GM23338 (cell line): Measurements from ENCODE around the gene DENND4A. TPM values are rescaled to one million over a fixed set of nuclear protein-coding genes. Genes with fewer than 3 reads are reported as not detected.

Experiments
- ATAC-seq: fragments of 200-7000 bp; cut with Tn5 transposase; 3 replicates; pipeline ENCODE4 v1.9.1; 2020
- DNase-seq: peaks from one replicate; pipeline ENCODE4 v3.0.0-alpha.2; 2015; ENCODE audit warnings: low spot score
- H2AFZ ChIP-seq: fragments of 200-600 bp; sonication (generic); 2 replicates; pipeline ENCODE4 v1.8.0; 2016; ENCODE audit warnings: antibody characterized with exemption, mild to moderate bottlenecking, moderate library complexity
- H3F3A ChIP-seq: fragments of 200-600 bp; sonication (generic); replicated peaks from 2 replicates; pipeline ENCODE4 v1.8.0; 2017; ENCODE audit warnings: antibody characterized with exemption, mixed run types, low read depth
- H3K27ac ChIP-seq: fragments of 200-600 bp; sonication (generic); 2 replicates; pipeline ENCODE4 v1.6.1; 2016; ENCODE audit warnings: low read depth
- H3K27me3 ChIP-seq: fragments of 200-600 bp; sonication (generic); 2 replicates; pipeline ENCODE4 v1.8.0; 2016; ENCODE audit warnings: mild to moderate bottlenecking, mixed run types, moderate library complexity; ENCODE audit not compliant: insufficient read depth
- H3K36me3 ChIP-seq: fragments of 200-600 bp; sonication (generic); 2 replicates; pipeline ENCODE4 v1.8.0; 2016; ENCODE audit warnings: mild to moderate bottlenecking; ENCODE audit not compliant: insufficient read depth
- H3K4me1 ChIP-seq: fragments of 200-600 bp; sonication (generic); 2 replicates; pipeline ENCODE4 v1.8.0; 2016; ENCODE audit warnings: mild to moderate bottlenecking, moderate library complexity; ENCODE audit not compliant: insufficient read depth
- H3K4me2 ChIP-seq: fragments of 200-600 bp; sonication (generic); 2 replicates; pipeline ENCODE4 v1.7.1; 2017; ENCODE audit warnings: mixed run types
- H3K4me3 ChIP-seq: fragments of 200-600 bp; sonication (generic); 2 replicates; pipeline ENCODE4 v1.6.1; 2016; ENCODE audit warnings: mixed run types
- H3K79me2 ChIP-seq: fragments of 200-600 bp; sonication (generic); replicated peaks from 2 replicates; pipeline ENCODE4 v1.8.0; 2017; ENCODE audit warnings: mild to moderate bottlenecking; ENCODE audit not compliant: insufficient read depth
- H3K9me2 ChIP-seq: fragments of 200-600 bp; sonication (generic); 2 replicates; pipeline ENCODE4 v1.8.0; 2017; ENCODE audit not compliant: insufficient read depth
- H4K20me1 ChIP-seq: fragments of 200-600 bp; sonication (generic); replicated peaks from 2 replicates; pipeline ENCODE4 v1.8.0; 2017; ENCODE audit warnings: mild to moderate bottlenecking; ENCODE audit not compliant: insufficient read depth
- H3K27ac Mint-ChIP-seq: 2 replicates; pipeline ENCODE4 v1.8.0; 2020; ENCODE audit warnings: inconsistent platforms, mild to moderate bottlenecking, moderate library complexity, mixed read lengths
- H3K27me3 Mint-ChIP-seq: 3 replicates; pipeline ENCODE4 v1.8.0; 2022; ENCODE audit warnings: low read depth, mild to moderate bottlenecking, moderate library complexity, mixed read lengths, inconsistent platforms; ENCODE audit not compliant: insufficient read depth, poor library complexity
- H3K36me3 Mint-ChIP-seq: 3 replicates; pipeline ENCODE4 v1.8.0; 2021; ENCODE audit warnings: low read depth, mild to moderate bottlenecking, inconsistent platforms, moderate library complexity, mixed read lengths
- H3K4me1 Mint-ChIP-seq: 3 replicates; pipeline ENCODE4 v1.8.0; 2020; ENCODE audit warnings: mild to moderate bottlenecking, inconsistent platforms, mixed read lengths
- H3K4me3 Mint-ChIP-seq: 3 replicates; pipeline ENCODE4 v1.8.0; 2021; ENCODE audit warnings: moderate library complexity, mild to moderate bottlenecking, inconsistent platforms, mixed read lengths
- H3K9me3 Mint-ChIP-seq: 3 replicates; pipeline ENCODE4 v1.8.0; 2020; ENCODE audit warnings: moderate library complexity, mild to moderate bottlenecking, inconsistent platforms, mixed read lengths
- CREB1 ChIP-seq: fragments of 250-450 bp; sonication (Bioruptor Pico); IDR thresholded peaks from 2 replicates; pipeline ENCODE4 v1.5.0; 2020; ENCODE audit warnings: low read depth, mild to moderate bottlenecking, moderate library complexity
- EZH2 ChIP-seq: fragments of 200-600 bp; sonication (generic); IDR thresholded peaks from one replicate; pipeline ENCODE4 v1.8.0; 2017; ENCODE audit warnings: antibody characterized with exemption, mild to moderate bottlenecking, low read depth; ENCODE audit not compliant: unreplicated experiment
- EZH2phosphoT487 ChIP-seq: fragments of 200-600 bp; sonication (generic); IDR thresholded peaks from one replicate; pipeline ENCODE4 v1.8.1; 2018; ENCODE audit warnings: antibody characterized with exemption; ENCODE audit not compliant: unreplicated experiment
- JUNB ChIP-seq: IDR thresholded peaks from one replicate; pipeline ENCODE4 v1.6.1; 2016; ENCODE audit warnings: antibody characterized with exemption; ENCODE audit not compliant: unreplicated experiment
- NANOG ChIP-seq: IDR thresholded peaks from 2 replicates; pipeline ENCODE4 v1.6.1; 2016; ENCODE audit warnings: antibody characterized with exemption, borderline replicate concordance
- POLR2AphosphoS5 ChIP-seq: IDR thresholded peaks from 2 replicates; pipeline ENCODE4 v1.6.1; 2016; ENCODE audit warnings: antibody characterized with exemption, low read depth
- STAT1 ChIP-seq: IDR thresholded peaks from one replicate; pipeline ENCODE4 v1.6.1; 2016; ENCODE audit warnings: antibody characterized with exemption; ENCODE audit not compliant: unreplicated experiment
- ZNF114 ChIP-seq: fragments of 250-450 bp; sonication (Bioruptor Pico); IDR thresholded peaks from 2 replicates; pipeline ENCODE4 v1.5.0; 2020; ENCODE audit warnings: mild to moderate bottlenecking, moderate library complexity
- ZNF331 ChIP-seq: fragments of 250-450 bp; sonication (Bioruptor Pico); IDR thresholded peaks from 2 replicates; pipeline ENCODE4 v1.5.0; 2020; ENCODE audit warnings: low read depth, mild to moderate bottlenecking, moderate library complexity
- polyA plus RNA-seq: library from polyadenylated mRNA; unstranded; fragments of >200 nt; fragmentation: Nextera tagmentation; extraction: Ambion mirVana; gene quantifications from 2 replicates; pipeline ENCODE4 v1.2.1, GENCODE V29; 2016
- total RNA-seq: library from RNA; depleted of rRNA; stranded (reverse); fragments of >200 nt; shearing (Covaris generic); gene quantifications from 2 replicates; pipeline ENCODE4 v1.2.3, GENCODE V29; 2014
- TF ChIP-seq, protein P1 (sequence below): IDR thresholded peaks from 2 replicates; pipeline ENCODE4 v1.6.1; 2016; ENCODE audit warnings: antibody characterized with exemption
- TF ChIP-seq, protein P2 (sequence below), 2 experiments: fragments of 200-600 bp in 1 of 2; sonication (generic) in 1 of 2; conservative IDR thresholded peaks; 2 replicates each; pipeline versions ENCODE4 v1.5.1 to v1.6.1; 2016 to 2017; ENCODE audit warnings: antibody characterized with exemption in 2 of 2, low read depth in 2 of 2, mild to moderate bottlenecking in 2 of 2, moderate library complexity in 1 of 2
- TF ChIP-seq, protein P3 (sequence below): fragments of 250-450 bp; sonication (Bioruptor Pico); IDR thresholded peaks from 2 replicates; pipeline ENCODE4 v1.5.0; 2020; ENCODE audit warnings: mild to moderate bottlenecking, moderate library complexity
- TF ChIP-seq, protein P4 (sequence below): IDR thresholded peaks from one replicate; pipeline ENCODE4 v1.6.1; 2018; ENCODE audit warnings: antibody characterized with exemption; ENCODE audit not compliant: unreplicated experiment

DENND4A gene
- total and polyA plus RNA-seq, 2 experiments from 2014 or later = 3.4 to 9.0 TPM

DNA sequence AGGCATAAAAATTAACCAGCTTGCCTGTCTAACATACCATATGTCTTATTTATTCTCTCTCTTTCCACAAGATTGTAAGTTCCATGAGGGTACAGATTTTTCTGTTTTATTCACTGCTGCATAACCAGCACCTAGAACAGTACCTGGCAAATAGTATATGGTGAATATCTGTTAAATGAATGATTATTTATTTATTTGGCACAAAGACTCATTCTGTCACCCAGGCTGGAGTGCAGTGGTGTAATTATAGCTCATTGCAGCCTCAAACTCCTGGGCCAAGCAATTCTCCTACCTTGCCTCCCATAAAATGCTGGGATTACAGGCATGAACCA lies 24.9 kb downstream of the DENND4A start:
- Histone ChIP-seq H3K79me2 (no peaks in the 10 kb centered on the region), H3K36me3 (no peaks in the 10 kb centered on the region), H3K4me3 (no peak overlapping the region), H3K27ac (no peak overlapping the region), H3F3A (no peaks in the 10 kb centered on the region), H3K4me2 (no peak overlapping the region), H3K4me1 (peaks cover 32% of the 10 kb centered on the region), H3K9me2 (no peaks in the 10 kb centered on the region), H2AFZ (no peak overlapping the region), H4K20me1 (no peaks in the 10 kb centered on the region), H3K27me3 (no peaks in the 10 kb centered on the region)
- TF ChIP-seq CREB1 (no peak), STAT1 (no peak), ZNF331 (no peak), JUNB (no peak), EZH2 (no peak), EZH2phosphoT487 (no peak), POLR2AphosphoS5 (no peak), NANOG (no peak), ZNF114 (CRISPR knock-in tag) (no peak)
- TF ChIP-seq, protein P1, sequence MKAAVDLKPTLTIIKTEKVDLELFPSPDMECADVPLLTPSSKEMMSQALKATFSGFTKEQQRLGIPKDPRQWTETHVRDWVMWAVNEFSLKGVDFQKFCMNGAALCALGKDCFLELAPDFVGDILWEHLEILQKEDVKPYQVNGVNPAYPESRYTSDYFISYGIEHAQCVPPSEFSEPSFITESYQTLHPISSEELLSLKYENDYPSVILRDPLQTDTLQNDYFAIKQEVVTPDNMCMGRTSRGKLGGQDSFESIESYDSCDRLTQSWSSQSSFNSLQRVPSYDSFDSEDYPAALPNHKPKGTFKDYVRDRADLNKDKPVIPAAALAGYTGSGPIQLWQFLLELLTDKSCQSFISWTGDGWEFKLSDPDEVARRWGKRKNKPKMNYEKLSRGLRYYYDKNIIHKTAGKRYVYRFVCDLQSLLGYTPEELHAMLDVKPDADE = no peak
- TF ChIP-seq, protein P2, sequence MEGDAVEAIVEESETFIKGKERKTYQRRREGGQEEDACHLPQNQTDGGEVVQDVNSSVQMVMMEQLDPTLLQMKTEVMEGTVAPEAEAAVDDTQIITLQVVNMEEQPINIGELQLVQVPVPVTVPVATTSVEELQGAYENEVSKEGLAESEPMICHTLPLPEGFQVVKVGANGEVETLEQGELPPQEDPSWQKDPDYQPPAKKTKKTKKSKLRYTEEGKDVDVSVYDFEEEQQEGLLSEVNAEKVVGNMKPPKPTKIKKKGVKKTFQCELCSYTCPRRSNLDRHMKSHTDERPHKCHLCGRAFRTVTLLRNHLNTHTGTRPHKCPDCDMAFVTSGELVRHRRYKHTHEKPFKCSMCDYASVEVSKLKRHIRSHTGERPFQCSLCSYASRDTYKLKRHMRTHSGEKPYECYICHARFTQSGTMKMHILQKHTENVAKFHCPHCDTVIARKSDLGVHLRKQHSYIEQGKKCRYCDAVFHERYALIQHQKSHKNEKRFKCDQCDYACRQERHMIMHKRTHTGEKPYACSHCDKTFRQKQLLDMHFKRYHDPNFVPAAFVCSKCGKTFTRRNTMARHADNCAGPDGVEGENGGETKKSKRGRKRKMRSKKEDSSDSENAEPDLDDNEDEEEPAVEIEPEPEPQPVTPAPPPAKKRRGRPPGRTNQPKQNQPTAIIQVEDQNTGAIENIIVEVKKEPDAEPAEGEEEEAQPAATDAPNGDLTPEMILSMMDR (conservative IDR thresholded peaks at IDR 0.05; ENCODE audit: low read depth in 2 of 2) = no peak
- TF ChIP-seq, protein P3, sequence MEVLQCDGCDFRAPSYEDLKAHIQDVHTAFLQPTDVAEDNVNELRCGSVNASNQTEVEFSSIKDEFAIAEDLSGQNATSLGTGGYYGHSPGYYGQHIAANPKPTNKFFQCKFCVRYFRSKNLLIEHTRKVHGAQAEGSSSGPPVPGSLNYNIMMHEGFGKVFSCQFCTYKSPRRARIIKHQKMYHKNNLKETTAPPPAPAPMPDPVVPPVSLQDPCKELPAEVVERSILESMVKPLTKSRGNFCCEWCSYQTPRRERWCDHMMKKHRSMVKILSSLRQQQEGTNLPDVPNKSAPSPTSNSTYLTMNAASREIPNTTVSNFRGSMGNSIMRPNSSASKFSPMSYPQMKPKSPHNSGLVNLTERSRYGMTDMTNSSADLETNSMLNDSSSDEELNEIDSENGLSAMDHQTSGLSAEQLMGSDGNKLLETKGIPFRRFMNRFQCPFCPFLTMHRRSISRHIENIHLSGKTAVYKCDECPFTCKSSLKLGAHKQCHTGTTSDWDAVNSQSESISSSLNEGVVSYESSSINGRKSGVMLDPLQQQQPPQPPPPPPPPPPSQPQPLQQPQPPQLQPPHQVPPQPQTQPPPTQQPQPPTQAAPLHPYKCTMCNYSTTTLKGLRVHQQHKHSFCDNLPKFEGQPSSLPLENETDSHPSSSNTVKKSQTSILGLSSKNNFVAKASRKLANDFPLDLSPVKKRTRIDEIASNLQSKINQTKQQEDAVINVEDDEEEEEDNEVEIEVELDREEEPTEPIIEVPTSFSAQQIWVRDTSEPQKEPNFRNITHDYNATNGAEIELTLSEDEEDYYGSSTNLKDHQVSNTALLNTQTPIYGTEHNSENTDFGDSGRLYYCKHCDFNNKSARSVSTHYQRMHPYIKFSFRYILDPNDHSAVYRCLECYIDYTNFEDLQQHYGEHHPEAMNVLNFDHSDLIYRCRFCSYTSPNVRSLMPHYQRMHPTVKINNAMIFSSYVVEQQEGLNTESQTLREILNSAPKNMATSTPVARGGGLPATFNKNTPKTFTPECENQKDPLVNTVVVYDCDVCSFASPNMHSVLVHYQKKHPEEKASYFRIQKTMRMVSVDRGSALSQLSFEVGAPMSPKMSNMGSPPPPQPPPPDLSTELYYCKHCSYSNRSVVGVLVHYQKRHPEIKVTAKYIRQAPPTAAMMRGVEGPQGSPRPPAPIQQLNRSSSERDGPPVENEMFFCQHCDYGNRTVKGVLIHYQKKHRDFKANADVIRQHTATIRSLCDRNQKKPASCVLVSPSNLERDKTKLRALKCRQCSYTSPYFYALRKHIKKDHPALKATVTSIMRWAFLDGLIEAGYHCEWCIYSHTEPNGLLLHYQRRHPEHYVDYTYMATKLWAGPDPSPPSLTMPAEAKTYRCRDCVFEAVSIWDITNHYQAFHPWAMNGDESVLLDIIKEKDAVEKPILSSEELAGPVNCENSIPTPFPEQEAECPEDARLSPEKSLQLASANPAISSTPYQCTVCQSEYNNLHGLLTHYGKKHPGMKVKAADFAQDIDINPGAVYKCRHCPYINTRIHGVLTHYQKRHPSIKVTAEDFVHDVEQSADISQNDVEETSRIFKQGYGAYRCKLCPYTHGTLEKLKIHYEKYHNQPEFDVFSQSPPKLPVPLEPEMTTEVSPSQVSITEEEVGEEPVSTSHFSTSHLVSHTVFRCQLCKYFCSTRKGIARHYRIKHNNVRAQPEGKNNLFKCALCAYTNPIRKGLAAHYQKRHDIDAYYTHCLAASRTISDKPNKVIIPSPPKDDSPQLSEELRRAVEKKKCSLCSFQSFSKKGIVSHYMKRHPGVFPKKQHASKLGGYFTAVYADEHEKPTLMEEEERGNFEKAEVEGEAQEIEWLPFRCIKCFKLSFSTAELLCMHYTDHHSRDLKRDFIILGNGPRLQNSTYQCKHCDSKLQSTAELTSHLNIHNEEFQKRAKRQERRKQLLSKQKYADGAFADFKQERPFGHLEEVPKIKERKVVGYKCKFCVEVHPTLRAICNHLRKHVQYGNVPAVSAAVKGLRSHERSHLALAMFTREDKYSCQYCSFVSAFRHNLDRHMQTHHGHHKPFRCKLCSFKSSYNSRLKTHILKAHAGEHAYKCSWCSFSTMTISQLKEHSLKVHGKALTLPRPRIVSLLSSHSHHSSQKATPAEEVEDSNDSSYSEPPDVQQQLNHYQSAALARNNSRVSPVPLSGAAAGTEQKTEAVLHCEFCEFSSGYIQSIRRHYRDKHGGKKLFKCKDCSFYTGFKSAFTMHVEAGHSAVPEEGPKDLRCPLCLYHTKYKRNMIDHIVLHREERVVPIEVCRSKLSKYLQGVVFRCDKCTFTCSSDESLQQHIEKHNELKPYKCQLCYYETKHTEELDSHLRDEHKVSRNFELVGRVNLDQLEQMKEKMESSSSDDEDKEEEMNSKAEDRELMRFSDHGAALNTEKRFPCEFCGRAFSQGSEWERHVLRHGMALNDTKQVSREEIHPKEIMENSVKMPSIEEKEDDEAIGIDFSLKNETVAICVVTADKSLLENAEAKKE = no peak
- TF ChIP-seq, protein P4, sequence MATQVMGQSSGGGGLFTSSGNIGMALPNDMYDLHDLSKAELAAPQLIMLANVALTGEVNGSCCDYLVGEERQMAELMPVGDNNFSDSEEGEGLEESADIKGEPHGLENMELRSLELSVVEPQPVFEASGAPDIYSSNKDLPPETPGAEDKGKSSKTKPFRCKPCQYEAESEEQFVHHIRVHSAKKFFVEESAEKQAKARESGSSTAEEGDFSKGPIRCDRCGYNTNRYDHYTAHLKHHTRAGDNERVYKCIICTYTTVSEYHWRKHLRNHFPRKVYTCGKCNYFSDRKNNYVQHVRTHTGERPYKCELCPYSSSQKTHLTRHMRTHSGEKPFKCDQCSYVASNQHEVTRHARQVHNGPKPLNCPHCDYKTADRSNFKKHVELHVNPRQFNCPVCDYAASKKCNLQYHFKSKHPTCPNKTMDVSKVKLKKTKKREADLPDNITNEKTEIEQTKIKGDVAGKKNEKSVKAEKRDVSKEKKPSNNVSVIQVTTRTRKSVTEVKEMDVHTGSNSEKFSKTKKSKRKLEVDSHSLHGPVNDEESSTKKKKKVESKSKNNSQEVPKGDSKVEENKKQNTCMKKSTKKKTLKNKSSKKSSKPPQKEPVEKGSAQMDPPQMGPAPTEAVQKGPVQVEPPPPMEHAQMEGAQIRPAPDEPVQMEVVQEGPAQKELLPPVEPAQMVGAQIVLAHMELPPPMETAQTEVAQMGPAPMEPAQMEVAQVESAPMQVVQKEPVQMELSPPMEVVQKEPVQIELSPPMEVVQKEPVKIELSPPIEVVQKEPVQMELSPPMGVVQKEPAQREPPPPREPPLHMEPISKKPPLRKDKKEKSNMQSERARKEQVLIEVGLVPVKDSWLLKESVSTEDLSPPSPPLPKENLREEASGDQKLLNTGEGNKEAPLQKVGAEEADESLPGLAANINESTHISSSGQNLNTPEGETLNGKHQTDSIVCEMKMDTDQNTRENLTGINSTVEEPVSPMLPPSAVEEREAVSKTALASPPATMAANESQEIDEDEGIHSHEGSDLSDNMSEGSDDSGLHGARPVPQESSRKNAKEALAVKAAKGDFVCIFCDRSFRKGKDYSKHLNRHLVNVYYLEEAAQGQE = no peak
- peaks cover 27% of the 10 kb centered on the region; the same call in 2 of the 3 replicates for H3K4me1 Mint-ChIP-seq
- no peaks in the 10 kb centered on the region for H3K9me3 Mint-ChIP-seq
- DNase-seq = no peak
- no peak for ATAC-seq
- H3K27me3 Mint-ChIP-seq = peaks cover 2% of the 10 kb centered on the region
- H3K36me3 Mint-ChIP-seq = no peaks in the 10 kb centered on the region
- H3K27ac Mint-ChIP-seq = no peak overlapping the region
- H3K4me3 Mint-ChIP-seq = no peak overlapping the region
